Esophagus squamous epithelium (tissue), 5 donors: ENCODE data around the gene RNF121. TPM values are rescaled to one million over a fixed set of nuclear protein-coding genes. Genes with fewer than 3 reads are reported as not detected.

Experiments used
- DNase-seq: peaks from one replicate; lab custom pipeline; 2025; lab: John Stamatoyannopoulos, UW
- H3K27ac ChIP-seq, 4 donors: fragments of 200-600 bp; sonication (generic); one replicate each; pipeline ENCODE4 v1.5.1; 2016 to 2019; ENCODE audit warnings: mild to moderate bottlenecking in 1 of 4
- H3K27me3 ChIP-seq, 4 donors: fragments of 200-600 bp; sonication (generic); 1 replicate in 3 of 4; 2 replicates in 1 of 4; pipeline versions ENCODE4 v1.5.1 to v1.6.0; 2017 to 2021; ENCODE audit warnings: antibody characterized with exemption in 1 of 4
- H3K36me3 ChIP-seq, 3 donors: fragments of 200-600 bp; sonication (generic); one replicate each; pipeline ENCODE4 v1.5.1; 2016 to 2019
- H3K4me1 ChIP-seq, 3 donors: fragments of 200-600 bp; sonication (generic); one replicate each; pipeline ENCODE4 v1.5.1; 2017 to 2019
- H3K4me3 ChIP-seq, 4 donors: fragments of 200-600 bp; sonication (generic); 1 replicate in 3 of 4; 2 replicates in 1 of 4; pipeline ENCODE4 v1.5.1; 2016 to 2019; ENCODE audit warnings: mild to moderate bottlenecking in 2 of 4, moderate library complexity in 1 of 4
- H3K9me3 ChIP-seq, 3 donors: fragments of 200-600 bp; sonication (generic); one replicate each; pipeline ENCODE4 v1.5.1; 2016 to 2019
- POLR2A ChIP-seq, 4 donors: fragments of 450-650 bp; IDR thresholded peaks; one replicate each; pipeline ENCODE4 v1.6.1; 2017; ENCODE audit warnings: antibody characterized with exemption in 4 of 4, mild to moderate bottlenecking in 4 of 4, moderate library complexity in 3 of 4
- WGBS, 2 donors: methylation state at CpG; one replicate each; pipeline ENCODE4 v1.1.5; 2018; 5-methylcytosine and 5-hydroxymethylcytosine counted together
- intact Hi-C: fragments of 100-400 bp; cut with DNase I; formaldehyde crosslinking; loops from one replicate; pipeline ENCODE4 v1.15.0; 2022
- total RNA-seq, 4 donors: library from RNA; depleted of rRNA; stranded (reverse); fragments of >200 nt; gene quantifications; one replicate each; pipeline ENCODE4 v1.1.0, GENCODE V29; 2016
- TF ChIP-seq, protein P1 (sequence below), 6 experiments: fragments of 450-650 bp in 4 of 6; fragments of 200-600 bp in 2 of 6; sonication (generic) in 2 of 6; IDR thresholded peaks; one replicate each; pipeline ENCODE4 v1.5.1; 2016 to 2019; ENCODE audit warnings: antibody characterized with exemption in 6 of 6, mild to moderate bottlenecking in 4 of 6, moderate library complexity in 4 of 6
- donor health status: DM: yes; HTN: yes; CAD: no.

Gene RNF121
- total RNA-seq, 4 donors from 2014 or later = 10.9 to 17.6 (median 16.3) TPM

DNA sequence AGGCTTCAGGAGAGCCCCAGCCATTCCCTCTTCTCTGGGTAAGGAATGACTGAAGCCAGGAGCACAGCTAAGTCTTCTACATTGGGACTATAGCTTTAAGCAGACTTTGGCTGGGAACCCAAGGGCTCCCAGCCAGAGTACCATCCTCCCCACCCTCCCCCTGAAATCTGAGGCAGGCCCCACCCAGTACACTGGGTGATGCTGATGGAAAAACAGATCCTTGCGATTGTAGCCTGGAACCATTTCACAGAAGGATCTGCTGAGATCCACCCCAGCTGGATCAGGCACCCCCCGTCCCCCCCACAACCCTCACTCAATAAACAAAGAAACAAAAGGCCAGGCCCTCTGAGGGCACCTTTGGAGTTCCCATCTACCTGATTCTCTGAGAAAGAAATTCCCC, 109.6 kb downstream of the RNF121 start:
- Histone ChIP-seq H3K4me1 (peaks cover 43 to 96% (median 51%) of the 10 kb centered on the region in 3 donors), H3K4me3 (peak overlapping the region; percentile 29 to 79 (median 62)), H3K27me3 (no peaks in the 10 kb centered on the region), H3K27ac (peak overlapping the region; percentile 86 to 99 (median 96)), H3K36me3 (peaks cover 4 to 30% (median 11%) of the 10 kb centered on the region in 3 donors), H3K9me3 (no peaks in the 10 kb centered on the region)
- TF ChIP-seq, protein P1, sequence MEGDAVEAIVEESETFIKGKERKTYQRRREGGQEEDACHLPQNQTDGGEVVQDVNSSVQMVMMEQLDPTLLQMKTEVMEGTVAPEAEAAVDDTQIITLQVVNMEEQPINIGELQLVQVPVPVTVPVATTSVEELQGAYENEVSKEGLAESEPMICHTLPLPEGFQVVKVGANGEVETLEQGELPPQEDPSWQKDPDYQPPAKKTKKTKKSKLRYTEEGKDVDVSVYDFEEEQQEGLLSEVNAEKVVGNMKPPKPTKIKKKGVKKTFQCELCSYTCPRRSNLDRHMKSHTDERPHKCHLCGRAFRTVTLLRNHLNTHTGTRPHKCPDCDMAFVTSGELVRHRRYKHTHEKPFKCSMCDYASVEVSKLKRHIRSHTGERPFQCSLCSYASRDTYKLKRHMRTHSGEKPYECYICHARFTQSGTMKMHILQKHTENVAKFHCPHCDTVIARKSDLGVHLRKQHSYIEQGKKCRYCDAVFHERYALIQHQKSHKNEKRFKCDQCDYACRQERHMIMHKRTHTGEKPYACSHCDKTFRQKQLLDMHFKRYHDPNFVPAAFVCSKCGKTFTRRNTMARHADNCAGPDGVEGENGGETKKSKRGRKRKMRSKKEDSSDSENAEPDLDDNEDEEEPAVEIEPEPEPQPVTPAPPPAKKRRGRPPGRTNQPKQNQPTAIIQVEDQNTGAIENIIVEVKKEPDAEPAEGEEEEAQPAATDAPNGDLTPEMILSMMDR (IDR thresholded peaks at IDR 0.05) = no peak
- peak in 2 of 4 donors; percentile 44 to 48 for TF ChIP-seq POLR2A (IDR thresholded peaks at IDR 0.05)
- intact Hi-C loops = loop anchor here (5.0 kb wide), 1 partner anchor 44 kb away; the partner anchor contains the start of genes LRRC51 and NUMA1
- 0% methylated on average over 1 of the region's 2 CpGs; no CpG with 5 or more reads in 1 of the 2 donors for WGBS, 2 donors
- DNase-seq = no peak

DNA sequence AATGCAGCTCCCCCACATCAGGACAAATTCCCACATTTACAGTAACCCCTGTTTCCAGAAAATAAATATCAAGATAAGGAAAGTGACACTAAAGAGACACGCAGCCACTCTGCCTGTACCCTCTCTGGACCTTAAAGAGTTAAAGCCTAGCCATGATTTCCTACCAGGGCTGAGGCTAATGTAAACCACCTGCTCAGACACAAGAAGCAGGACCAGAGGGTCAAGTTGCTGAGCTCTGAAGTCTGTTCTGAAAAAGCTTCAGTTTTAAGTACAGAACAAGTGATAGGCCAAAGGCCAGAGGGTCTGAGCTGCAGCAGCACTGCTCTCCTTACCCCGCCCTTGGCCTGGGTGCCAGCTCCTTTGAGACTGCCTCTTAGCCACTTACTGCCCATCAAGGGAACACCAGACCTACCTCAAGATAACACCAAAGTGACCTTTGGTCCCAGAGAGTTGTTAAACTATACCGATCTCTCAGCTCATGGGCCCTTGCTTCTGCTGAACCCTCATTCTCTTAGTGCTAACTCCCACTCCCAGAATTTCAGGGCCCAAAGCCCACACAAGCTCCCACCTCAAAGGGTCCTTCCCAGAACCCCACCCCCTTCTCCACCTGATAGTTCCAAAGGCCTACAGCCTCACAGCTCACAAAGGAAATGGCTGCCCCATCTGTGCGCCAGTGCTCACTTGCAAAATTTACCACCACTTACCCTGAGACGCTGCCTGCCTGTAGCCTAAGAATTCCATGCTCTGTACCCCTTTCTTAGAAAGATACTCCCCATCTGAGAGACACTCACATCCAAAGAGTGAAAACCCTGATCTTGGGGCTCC, 110.4 kb downstream of the RNF121 start:
- Histone ChIP-seq H3K4me3 (peak overlapping the region; percentile 29 to 79 (median 62)), H3K4me1 (peaks cover 43 to 96% (median 51%) of the 10 kb centered on the region in 3 donors), H3K27ac (peak overlapping the region; percentile 86 to 99 (median 96)), H3K27me3 (no peaks in the 10 kb centered on the region), H3K9me3 (no peaks in the 10 kb centered on the region), H3K36me3 (peaks cover 4 to 23% (median 11%) of the 10 kb centered on the region in 3 donors)
- intact Hi-C loops = loop anchor here (5.0 kb wide), 1 partner anchor 43 kb away; the partner anchor contains the start of genes LRRC51 and NUMA1
- WGBS, 2 donors = 26 to 31% methylated on average over 5 of the region's 5 CpGs
- no peak for DNase-seq
- no peak for TF ChIP-seq POLR2A (IDR thresholded peaks at IDR 0.05)
- TF ChIP-seq, protein P1 (IDR thresholded peaks at IDR 0.05) = no peak

DNA sequence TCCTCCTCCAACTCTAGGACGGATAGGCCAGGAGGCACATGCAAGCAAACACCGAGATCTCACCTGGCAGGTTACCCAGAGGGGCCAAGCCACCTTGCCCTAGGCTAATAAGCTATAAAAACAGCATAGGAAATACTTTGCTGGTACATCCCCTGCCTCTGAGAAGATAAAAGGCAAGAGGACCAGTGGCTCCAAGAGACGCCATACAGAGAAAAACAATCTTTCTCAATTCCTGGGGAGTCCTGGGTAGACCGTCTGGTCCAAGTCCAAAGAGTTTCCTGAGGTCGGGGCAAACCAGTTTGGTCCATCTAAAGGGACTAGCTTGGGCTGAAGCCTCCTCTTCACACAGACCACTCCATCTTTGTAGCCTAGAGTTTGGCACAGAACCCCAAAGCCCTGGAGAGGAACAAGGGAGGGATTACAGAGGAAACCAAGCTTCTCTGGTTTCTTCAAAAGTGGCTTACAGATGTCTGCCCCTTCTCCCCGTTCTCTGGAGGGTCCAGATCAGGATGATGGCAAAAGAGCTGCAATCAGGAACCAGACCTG, 111.1 kb downstream of the RNF121 start:
- WGBS, 2 donors = 10 to 14% methylated on average over 6 of the region's 6 CpGs
- intact Hi-C loops = loop anchor here (5.0 kb wide), 1 partner anchor 42 kb away; the partner anchor contains the start of genes LRRC51 and NUMA1

DNA sequence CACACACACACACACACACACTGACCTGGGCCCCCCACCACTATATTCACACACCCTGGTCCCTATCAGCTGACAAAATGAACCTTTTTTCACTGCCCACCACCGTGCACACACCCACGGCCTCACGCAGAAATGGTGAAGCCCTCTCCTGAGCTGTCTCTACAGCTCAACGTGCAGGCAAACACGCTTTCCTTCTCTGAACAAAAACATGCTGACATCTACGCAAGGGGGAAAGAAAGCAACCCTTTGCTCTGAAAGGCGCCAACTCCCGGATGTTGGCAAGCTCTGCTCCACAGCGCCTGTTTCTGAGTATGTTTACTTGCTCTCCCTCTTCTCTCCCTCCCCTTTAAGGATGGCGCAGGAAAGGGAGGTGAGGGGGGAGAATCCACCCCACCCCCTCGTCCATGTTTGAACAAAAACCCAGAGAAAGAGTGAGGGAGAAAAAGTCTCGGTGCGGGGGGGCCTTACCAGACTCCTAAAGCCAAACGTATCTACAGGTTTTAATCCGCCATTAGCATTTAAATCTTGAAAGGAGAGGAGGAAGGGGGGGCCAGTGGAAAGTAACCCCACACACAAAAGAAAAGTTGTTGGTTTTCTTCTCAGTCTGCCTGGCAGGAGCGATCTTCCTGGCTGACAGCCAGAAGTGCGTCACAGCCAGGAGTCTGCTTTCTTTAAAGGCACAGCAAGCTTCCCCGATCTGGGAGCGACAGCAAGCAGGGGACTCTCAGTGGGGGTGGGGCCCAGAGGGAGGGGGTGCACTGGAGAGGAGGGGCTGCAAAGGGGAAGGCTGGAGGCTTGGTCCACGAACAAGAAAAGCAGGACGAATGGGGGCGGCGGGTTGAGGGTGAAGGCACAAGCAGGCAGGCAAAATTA, 111.9 kb downstream of the RNF121 start:
- WGBS, 2 donors = 1 to 3% methylated on average over 21 of the region's 23 CpGs
- peak in 1 of 4 donors; percentile 51 for TF ChIP-seq POLR2A (IDR thresholded peaks at IDR 0.05)
- TF ChIP-seq, protein P1 (IDR thresholded peaks at IDR 0.05) = no peak
- H3K27ac ChIP-seq = peak overlapping the region; percentile 86 to 99 (median 96)
- DNase-seq = peak; percentile 32
- intact Hi-C loops = no loop called here
- no peaks in the 10 kb centered on the region for H3K27me3 ChIP-seq
- peak overlapping the region; percentile 29 to 79 (median 62) for H3K4me3 ChIP-seq
- H3K9me3 ChIP-seq = no peaks in the 10 kb centered on the region
- peaks cover 43 to 93% (median 51%) of the 10 kb centered on the region in 3 donors for H3K4me1 ChIP-seq
- H3K36me3 ChIP-seq = peaks cover 0 to 11% (median 2%) of the 10 kb centered on the region in 3 donors

More for the DNA sequence above, 111.1 kb downstream of the RNF121 start:
- H3K9me3 ChIP-seq = no peaks in the 10 kb centered on the region
- H3K27me3 ChIP-seq = no peaks in the 10 kb centered on the region
- peaks cover 43 to 93% (median 51%) of the 10 kb centered on the region in 3 donors for H3K4me1 ChIP-seq
- peak overlapping the region; percentile 86 to 99 (median 96) for H3K27ac ChIP-seq
- H3K4me3 ChIP-seq = peak overlapping the region; percentile 29 to 79 (median 62)
- TF ChIP-seq, protein P1 (IDR thresholded peaks at IDR 0.05) = no peak
- no peak for TF ChIP-seq POLR2A (IDR thresholded peaks at IDR 0.05)
- no peak for DNase-seq
- peaks cover 4 to 16% (median 6%) of the 10 kb centered on the region in 3 donors for H3K36me3 ChIP-seq
